GM21717 (cell line): ENCODE results near the gene DHRS7B.
"Not testable (repeated sequence)": the region's sequence is repeated elsewhere in the genome, so short reads cannot be mapped to it uniquely, and the experiment has no call there.

ENCODE experiments used
- ATAC-seq: cut with Tn5 transposase; IDR thresholded peaks from one replicate; pipeline ENCODE4 v1.9.1; 2021; ENCODE audit warnings: mild to moderate bottlenecking, moderate library complexity; ENCODE audit not compliant: unreplicated experiment

The DHRS7B gene

GRCh38 chr17:21202512-21202911 is 75.7 kb downstream of the DHRS7B start:
- ATAC-seq, result no peak

GRCh38 chr17:21204935-21205334 is 78.2 kb downstream of the DHRS7B start:
- ATAC-seq, result no peak

- no peak for ATAC-seq
These were observed 81.6 kb downstream of the DHRS7B start for GRCh38 chr17:21208352-21208751.

- ATAC-seq, result no peak
These were observed 82.9 kb downstream of the DHRS7B start for GRCh38 chr17:21209511-21210175.

GRCh38 chr17:21210411-21211076 is 83.8 kb downstream of the DHRS7B start:
- no peak for ATAC-seq

GRCh38 chr17:21211825-21212479 is 85.2 kb downstream of the DHRS7B start:
- ATAC-seq, result no peak

GRCh38 chr17:21212826-21213637 is 86.3 kb downstream of the DHRS7B start:
- ATAC-seq, result no peak

- peak; percentile 27 for ATAC-seq
These were observed 86.9 kb downstream of the DHRS7B start for GRCh38 chr17:21213638-21214014.

GRCh38 chr17:21214015-21214776 is 87.4 kb downstream of the DHRS7B start, which contains the start of gene TMEM11:
TMEM11 (minus strand) TSS chr17:21214161; CDS start chr17:21214152, 9 bp downstream.
- peak; percentile 92 for ATAC-seq

GRCh38 chr17:21214777-21215541 is 88.2 kb downstream of the DHRS7B start:
- peak; percentile 11 for ATAC-seq

- ATAC-seq, result no peak
These were observed 89.2 kb downstream of the DHRS7B start for GRCh38 chr17:21215935-21216334.

GRCh38 chr17:21217346-21217745 is 90.6 kb downstream of the DHRS7B start:
- no peak for ATAC-seq

- ATAC-seq, result no peak
These were observed 91.3 kb downstream of the DHRS7B start for GRCh38 chr17:21218101-21218500.

- ATAC-seq, result no peak
These were observed 92.1 kb downstream of the DHRS7B start for GRCh38 chr17:21218831-21219380.

GRCh38 chr17:21223086-21223485 is 96.3 kb downstream of the DHRS7B start:
- no peak for ATAC-seq

- ATAC-seq, result not testable (repeated sequence)
These were observed 100.5 kb downstream of the DHRS7B start for GRCh38 chr17:21227277-21227676.

- no peak for ATAC-seq
These were observed 101.3 kb downstream of the DHRS7B start for GRCh38 chr17:21228111-21228510.

GRCh38 chr17:21228845-21229244 is 102.1 kb downstream of the DHRS7B start:
- no peak for ATAC-seq

GRCh38 chr17:21231533-21231932 is 104.8 kb downstream of the DHRS7B start:
- no peak for ATAC-seq
